ENCODE data around the gene CDCP1. TPM values are rescaled to one million over a fixed set of nuclear protein-coding genes. Genes with fewer than 3 reads are reported as not detected.

CDCP1 gene
- total RNA-seq, 1 donor from 2014 or later = 4.8 TPM

DNA sequence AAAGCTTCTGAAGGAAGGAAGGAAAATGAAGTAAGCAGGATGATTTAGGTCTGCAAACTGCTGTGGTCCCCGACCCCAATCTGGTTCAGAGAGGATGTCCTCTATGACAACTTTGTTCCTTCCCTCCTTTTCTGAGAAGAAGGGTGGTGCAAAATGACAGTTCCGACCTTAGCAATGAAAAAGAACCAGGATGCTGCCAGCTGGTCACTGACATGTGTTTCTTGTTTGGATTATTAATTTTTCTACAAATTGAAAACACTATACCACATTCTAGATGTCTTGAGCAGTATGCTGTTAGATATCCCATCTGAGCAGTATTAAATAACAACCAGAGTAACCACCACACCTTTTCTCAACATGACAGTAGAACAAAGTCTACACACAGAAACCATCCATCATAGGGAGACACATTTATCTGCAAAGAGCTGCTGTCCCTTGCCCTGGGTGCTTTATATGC, 27.5 kb downstream of the CDCP1 start:
- DNase-seq (ENCODE audit: low spot score) = no peak

DNA sequence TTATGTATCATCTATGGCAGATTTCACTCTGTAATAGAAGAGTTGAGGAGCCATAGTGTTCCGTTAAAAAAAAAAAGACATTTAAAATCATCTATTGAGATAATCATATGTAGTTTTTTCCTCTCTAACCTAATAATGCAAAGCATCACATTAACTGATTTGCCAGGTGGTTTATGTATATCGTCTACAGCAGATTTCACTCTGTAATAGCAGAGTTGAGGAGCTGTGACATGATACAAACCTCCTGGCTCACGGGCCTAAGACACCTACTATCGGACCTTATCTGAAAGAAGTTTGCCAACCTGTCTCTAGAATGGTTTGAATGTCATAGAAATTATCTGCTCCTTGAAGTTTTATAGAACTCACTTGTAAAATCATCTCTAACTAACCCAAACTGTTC, 29.8 kb downstream of the CDCP1 start:
- no peak for DNase-seq (ENCODE audit: low spot score)

DNA sequence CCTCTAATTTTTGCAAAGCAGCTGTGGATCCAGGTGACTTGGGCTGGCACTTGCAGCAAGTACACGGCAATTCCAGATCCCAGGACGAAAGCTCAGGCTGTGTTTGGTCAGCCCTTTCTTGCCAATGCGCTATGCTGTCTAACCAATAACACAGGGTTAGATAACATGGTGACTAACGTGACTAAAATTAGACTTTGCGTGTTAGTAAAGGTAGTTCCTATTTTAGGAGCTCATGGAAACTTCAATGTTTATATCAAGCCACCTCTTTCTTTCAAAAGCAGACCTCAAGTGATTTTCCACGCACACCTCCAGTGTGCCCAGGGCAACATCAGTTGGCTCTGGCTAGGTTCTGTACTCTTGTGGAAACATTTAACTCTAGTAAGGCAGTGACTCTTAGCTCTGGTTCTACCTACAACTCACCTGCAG, 32.5 kb downstream of the CDCP1 start:
- no peak for DNase-seq (ENCODE audit: low spot score)

DNA sequence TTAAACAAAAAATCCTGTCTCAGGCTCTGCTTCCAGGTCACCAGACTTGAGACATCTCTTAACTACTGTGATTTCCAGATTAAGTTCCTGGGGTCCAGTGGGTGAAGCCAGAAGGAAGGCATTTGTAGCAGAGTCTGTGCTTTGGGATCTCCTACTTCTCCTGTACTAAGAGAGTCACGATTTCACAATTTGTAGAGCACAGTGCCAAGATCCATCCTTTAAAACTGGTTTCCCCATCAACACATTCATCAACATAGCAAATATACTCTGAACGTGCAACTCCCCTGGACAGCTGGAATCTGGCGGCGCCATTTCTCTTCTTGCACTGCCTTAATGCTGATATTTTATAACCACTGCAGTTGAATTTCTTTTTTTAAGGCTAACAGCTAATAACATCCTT, 33.2 kb downstream of the CDCP1 start:
- no peak for DNase-seq (ENCODE audit: low spot score)

DNA sequence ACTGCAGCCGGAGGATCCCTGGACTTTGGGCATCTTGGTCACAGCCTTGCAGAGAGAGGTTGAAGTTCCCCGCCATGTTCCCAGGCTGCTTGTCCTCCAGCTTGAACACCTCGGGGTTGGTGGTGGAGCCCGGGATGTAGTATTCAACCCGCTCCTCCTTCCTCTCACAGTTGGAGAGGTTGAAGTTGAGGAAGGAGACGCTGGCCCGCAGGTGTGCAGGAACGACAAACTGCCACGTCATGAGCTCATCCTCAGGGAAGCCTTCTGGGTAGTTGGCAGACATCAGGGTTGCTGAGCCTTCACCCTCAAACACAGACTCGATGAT, 35.7 kb downstream of the CDCP1 start:
- DNase-seq (ENCODE audit: low spot score) = no peak

DNA sequence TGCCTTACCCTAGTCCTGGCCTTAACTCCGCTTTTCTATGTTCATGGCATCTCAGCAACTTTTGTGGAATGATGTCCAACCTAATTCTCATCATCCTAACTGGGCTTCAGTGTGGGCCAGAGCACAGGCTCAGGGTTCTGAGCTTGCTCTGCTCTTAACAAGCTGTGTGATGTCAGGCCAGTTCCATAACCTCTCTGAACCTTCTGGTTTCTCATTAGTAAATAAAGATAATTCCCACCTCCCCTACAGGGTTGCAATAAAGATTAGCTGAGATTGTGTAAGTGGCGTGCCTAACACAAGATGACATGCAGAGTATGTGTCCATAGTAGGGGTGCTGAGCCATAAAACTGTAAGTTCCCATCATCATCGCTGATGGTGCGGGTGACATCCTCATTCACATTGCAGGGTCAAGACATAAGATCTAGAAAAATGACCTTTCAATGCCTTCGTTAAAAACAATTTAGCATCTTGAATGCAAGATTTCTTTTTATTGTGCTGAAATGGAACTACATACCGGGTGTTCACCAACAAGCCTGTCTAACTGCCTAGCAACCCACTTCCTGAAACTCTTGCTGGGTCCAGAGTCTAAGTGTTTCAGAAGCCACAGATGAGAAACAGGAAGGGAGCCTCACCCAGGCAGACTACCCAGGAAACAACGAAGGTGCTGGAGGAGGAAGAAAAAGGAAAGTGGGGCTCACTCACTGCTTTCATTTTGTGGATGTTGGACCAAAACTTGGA, 36.2 kb downstream of the CDCP1 start:
- DNase-seq (ENCODE audit: low spot score) = no peak

DNA sequence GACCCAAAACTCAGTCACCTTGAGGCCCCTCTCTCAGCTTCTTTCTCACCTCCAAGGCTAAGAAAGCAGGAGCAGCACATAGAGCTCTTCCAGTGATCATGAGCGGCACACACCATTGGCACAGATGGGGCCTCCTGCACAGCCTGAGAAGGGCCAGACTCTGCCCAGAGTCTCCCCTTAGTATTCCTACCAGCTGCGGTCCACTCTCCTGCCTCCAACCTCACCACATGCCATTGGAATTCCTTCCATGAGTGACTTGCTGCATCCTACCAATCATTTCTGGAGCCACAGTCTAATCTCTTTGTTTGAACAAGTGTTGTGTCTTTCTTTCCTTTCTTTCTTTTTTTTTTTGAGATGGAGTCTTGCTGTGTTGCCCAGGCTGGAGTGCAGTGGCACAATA, 39.3 kb downstream of the CDCP1 start:
- no peak for DNase-seq (ENCODE audit: low spot score)

DNA sequence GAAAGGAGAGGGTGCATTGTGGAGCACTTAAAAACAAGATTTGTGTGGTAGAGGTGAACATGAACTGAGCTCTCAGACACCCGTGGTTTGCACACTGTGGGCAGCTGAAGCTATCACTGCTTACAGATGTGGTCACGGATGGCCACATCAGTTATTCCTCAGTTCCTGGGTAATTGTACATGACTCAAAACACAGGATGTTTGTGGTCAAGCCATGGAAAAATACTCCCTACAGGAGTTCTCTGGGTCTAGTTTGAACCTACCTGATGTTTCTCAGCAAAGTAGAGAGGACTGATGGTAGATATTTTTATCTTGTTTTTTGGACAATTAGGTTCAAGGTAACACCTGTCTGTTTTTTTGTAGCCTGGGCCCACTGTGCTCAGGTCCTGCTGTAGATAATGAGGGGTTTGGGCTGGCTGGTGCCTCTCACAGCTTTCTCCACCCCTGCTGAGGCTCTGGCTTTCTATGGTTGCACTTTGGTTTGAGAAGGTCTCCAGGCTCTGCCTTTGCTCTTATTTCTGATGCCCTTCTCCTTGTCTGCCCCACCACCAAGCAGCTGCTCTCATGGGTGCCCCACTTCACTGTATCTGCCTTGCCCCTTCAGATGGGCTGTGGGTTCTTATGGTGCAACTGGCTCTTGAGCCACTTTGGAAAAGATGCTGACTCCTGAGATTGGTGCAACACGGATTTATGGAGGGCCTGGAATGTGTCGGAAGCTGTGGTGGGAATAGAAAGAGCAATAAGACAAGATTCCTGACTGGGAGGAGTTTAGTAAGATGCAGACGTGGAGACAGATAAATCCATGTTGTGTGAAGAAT, 40.1 kb downstream of the CDCP1 start:
- DNase-seq (ENCODE audit: low spot score) = no peak

DNA sequence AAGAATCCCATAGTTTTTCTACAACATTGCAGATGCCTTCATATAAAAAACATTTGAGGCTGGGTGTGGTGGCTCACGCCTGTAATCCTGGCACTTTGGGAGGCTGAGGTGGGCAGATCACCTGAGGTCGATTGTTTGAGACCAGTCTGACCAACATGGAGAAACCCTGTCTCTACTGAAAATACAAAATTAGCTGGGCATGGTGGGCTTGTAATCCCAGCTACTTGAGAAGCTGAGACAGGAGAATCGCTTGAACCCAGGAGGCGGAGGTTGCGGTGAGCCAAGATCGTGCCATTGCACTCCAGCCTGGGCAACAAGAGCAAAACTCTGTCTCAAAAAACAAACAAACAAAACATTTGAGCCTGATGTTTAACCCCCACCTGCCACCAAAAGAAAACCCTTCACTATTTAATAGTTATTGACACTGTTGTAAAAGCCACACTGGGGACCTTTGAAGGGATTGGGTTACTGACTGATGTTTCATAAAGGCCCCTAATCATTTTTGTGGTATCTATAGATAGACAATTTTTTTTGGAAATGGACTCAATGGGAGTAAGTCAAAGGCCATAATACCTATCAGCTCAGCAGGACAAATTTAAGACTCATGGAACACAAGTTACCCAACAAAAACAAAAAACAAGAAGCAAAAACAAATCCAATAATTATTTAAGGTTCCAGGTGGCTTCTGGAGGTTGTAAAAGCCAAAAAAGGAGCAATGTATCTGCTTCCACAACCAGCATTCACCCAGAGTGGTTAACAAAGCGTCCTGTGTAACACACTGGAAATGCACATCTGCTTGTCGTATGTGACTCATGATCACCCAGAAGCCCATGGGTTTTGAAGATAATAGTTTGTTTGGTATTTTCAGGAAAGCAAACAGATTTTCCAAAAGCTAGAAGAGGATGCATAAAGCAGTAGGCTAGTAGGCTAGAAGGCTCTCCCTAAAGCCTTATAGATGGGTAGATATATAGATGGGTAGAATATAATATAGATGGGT, 41.2 kb downstream of the CDCP1 start:
- DNase-seq (ENCODE audit: low spot score) = no peak

DNA sequence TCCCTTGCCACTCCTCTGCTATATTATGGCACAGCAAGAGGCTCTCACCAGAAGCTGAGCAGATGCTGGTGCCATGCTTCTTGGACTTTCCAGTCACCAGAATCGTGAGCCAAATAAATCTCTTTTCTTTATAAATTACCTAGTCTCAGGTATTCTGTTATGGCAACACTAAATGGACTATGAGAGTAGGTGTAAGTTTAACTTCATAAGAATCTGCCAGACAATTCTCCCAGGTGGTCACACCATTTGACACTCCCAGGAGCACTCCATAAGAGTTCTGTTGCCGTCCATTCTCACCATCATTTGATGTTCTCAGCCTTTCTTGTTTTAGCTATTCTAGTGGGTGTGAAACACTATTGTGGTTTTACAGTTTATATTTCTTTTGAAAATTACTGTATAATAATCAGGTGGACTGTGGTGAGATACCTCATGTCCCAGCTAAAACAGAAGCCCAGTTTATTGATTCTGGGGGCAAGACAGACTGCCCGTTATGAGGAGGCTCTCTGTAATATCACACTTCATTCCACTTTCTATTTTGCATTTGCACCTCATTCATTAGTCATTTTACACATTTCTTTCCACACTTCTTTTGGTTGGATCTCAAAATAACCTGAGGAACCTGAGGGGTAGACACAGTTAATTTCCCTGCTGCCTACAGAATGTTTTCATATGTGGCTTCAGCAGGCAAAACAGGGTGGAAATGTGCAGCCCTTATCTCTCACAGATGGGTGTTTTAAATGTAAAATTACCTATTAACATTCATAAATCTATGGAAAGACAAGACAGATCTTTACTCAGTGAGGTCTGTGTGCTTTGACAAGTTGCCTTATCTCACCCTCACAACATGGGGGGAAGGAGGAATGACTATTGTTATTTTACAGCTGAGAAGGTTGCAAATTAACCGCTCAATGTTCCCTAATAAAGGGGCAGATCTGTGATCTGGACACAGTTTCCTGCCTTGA, 42.1 kb downstream of the CDCP1 start:
- DNase-seq (ENCODE audit: low spot score) = no peak

DNA sequence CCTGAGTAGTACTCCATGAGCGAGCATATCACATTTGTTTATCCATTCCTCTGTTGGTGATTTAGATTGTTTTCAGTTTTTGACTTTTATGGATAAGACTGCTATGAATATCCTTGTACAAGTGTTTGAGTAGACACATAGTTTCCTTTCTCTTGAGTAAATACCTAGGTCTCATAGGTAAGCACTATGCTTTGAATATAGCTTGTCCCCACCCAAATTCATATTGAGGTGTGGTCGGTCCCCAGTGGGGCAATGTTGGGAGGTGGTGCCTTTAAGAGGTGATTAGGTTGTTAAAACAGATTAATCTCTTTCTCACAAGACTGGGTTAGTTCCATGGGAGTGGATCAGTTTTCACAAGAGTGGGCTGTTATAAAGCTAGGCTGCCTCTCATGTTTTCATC, 42.8 kb downstream of the CDCP1 start:
- DNase-seq (ENCODE audit: low spot score) = no peak

DNA sequence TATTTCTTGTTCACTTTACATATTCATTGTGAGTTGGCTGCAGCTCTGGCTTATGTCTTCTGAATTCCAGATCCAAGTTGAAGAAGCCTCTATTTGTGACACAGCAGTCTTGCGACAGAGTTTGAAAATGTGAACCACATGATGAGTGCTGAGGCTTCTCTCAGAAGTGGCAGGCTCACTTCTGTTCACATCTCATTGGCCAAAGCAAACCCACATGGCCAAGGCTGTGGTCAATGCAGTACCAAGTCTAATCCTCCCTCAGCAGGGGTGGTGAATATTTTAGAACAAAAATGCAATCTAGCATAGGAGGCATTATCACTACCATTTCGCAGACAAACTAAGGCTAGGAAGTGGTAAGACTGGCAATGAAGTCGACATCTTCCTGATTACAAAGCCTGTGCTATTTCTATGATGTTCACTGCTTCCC, 45.2 kb downstream of the CDCP1 start:
- no peak for DNase-seq (ENCODE audit: low spot score)

DNA sequence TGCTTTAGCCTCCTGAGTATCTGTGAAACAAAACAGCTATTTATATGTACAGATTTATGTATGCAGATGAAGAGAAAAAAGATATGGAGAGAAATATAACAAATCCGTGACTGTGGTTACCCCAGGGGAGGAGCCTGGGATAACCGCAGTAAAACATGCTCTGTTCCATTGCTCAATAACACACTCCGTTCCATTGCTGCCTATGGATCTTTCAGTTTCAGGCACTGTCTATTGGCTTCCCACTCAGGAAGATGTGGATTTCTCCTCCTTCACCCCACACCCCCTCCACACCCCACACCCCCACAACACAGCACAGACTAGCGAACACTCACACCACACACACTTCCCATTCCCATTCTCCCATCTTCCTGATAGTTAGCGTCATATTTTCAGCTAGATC, 47.9 kb downstream of the CDCP1 start:
- no peak for DNase-seq (ENCODE audit: low spot score)

DNA sequence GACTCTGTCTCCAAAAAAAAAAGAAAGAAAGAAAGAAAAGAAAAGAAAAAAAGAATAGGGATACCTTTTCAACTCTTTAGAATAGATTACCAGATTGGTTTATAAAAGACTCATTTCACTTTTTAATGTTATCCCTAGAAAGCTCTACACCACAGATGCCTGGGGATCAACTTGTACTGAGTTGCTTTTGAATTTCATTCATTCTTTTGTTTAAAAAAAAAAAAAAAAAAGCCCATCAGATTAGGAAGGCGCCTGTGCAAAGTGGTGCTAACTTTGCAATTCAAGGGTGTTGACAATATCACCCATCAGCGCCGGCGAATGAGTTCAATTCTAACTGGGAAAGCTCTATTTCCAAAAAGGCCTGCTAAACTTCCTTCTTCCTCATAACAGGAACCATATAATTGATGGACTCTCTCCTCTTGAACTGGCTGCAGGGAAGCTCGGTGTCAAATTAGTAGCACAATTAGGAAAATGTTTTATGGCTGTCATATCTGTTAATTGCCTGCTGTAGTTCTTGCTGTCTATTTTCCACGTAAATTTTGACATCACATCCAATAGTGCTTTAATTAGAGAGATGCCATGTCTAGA, 48.8 kb downstream of the CDCP1 start:
- no peak for DNase-seq (ENCODE audit: low spot score)

DNA sequence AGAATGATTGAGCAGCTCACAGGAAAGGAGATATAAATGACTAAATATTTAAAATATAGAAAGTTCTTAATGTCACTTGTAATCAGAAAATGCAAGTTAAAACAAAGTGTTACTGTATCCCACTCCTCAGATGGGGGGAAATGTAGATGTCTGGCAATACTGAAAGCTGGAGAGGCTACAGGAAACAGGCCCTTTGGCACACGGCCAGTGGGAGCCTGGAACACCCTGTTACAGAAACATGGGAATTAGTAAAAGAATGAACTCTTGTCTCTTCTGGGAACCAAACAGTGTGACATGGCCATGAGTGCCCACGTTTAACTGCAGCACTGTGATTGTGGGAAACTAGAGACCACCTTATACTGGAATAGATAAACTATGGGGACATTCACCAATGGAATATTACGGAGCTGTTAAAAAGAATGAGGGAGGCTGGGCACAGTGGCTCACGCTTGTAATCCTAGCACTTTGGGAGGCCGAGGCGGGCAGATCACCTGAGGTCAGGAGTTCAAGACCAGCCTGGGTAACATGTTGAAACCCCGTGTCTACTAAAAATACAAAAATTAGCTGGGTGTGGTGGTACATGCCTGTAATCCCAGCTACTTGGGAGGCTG, 50.2 kb downstream of the CDCP1 start:
- DNase-seq (ENCODE audit: low spot score) = no peak

DNA sequence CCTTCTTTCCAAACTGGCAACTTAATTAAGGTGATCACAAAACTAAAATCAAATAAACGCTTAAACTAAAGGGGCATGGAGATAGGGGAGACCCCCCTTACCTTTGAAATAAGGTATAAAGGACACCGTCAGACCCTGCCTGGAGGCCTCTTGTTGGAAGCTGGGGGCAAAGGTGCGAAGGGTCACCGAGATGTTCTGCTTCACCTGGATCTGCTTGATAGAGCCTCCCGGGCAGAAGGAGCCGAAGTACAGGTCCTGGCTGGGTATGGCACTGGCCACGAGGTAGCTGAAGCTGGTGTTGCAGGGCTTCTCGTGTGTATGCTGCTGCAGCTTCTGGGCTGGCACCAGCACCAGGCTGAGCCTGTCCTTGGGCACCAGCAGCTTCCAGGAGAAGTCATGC, 53.0 kb downstream of the CDCP1 start:
- no peak for DNase-seq (ENCODE audit: low spot score)

DNA sequence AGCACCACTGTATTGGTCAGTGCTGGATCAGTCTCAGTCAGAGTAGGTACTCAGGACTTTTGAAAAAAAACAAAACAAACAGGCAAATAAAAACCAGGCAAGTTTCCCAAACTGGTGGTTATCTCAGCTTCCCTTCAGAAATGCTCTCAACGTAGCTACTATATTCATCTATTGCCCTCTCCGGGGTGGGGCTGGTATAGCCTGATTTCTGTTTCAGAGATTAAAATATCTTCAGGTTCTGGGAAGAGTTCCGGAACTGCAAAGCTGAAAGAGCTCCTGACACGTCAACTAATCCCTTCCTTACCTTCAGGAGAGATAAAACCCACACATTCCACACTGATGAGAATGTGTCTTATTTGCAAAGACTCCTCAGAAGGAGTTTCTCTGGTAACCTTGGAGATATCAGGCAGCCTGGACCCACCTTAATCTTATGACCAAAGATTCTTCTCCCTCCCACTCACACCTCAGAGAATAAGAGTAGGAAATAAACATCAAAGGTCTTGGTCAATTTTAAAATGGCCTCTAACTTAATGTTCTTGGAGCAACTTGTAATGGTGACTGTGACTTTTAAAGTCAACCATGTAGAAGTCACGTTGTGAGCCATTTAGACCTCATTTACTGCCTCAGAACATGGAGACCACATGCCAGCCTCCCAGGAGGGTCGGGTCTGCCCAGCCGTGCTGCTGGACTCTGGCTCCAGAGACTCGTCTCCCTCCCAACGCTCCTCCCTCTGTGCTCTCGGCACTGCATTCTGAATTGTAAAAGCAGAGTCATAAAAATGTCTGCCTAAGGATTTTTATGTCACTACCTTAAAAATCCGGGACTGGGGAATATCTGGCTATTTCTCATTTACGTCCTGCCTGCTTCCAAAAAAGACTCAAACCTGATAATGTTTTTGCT, 53.8 kb downstream of the CDCP1 start:
- no peak for DNase-seq (ENCODE audit: low spot score)

DNA sequence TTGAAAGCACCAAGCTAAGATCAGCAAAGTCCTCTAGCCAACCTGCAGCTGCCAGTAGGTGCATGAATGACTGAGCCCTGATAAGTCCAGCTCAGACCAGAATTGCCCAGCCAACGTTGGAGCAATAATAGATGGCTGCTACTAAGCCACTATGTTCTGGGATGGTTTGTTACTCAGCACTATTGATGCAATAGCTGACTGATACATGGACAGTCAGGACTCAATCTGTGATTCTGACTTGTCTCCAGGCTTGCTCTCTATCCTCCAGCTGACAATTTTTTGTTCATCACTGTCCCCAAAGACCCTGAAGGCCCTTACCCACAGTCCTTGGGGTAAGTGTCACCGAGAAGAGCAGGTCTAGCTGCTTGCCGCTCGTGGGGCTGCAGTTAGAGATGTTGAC, 55.3 kb downstream of the CDCP1 start:
- DNase-seq (ENCODE audit: low spot score) = no peak
